ENCODE results near the gene CWC25. TPM values are rescaled to one million over a fixed set of nuclear protein-coding genes. Genes with fewer than 3 reads are reported as not detected.
A peak's percentile ranks its signal among the peaks of the same experiment; 100 is the strongest.

CWC25 gene
- total RNA-seq (10 to 100 TPM; 21.2 TPM), polyA plus RNA-seq (10 to 100 TPM; 20.1 to 21.4 TPM)
- long read RNA-seq, donor 1, partial matches to known transcripts = 0 of 4 reads
- long read RNA-seq, donor 1, other reads (novel, unspliced or antisense) = 0 of 4 reads
- long read RNA-seq, donor 2, partial matches to known transcripts = 0 of 1 reads
- long read RNA-seq, donor 2, other reads (novel, unspliced or antisense) = 0 of 1 reads
- long read RNA-seq, donor 3, partial matches to known transcripts = 0 of 1 reads
- long read RNA-seq, donor 3, other reads (novel, unspliced or antisense) = 0 of 1 reads
- long read RNA-seq, donor 4, partial matches to known transcripts = 0 of 2 reads
- long read RNA-seq, donor 4, other reads (novel, unspliced or antisense) = 0 of 2 reads
- long read RNA-seq, donor 5, transcript CWC25-201 (2 exons, 581 nt) = major isoform, 5 of 12 reads
- long read RNA-seq, donor 5, partial matches to known transcripts = 6 of 12 reads
- long read RNA-seq, donor 5, other reads (novel, unspliced or antisense) = 0 of 12 reads

GRCh38 chr17:38824899-38825761, at the start of gene CWC25:
Gene CWC25 (minus strand): TSS chr17:38825321. CDS start chr17:38825183, 138 bp downstream.
- TF ChIP-seq CTCF (IDR thresholded peaks at IDR 0.05; ENCODE audit: control extremely low read depth, extremely low read depth) = no peak
- WGBS, 2 donors = 1% methylated on average over 55 of the region's 55 CpGs

GRCh38 chr17:38873640-38874380, 48.7 kb upstream of the CWC25 start:
- Histone ChIP-seq H3K36me3 (ENCODE audit: control insufficient read depth in 4 of 4, insufficient read depth in 4 of 4, low read length in 4 of 4) (peaks cover 3 to 12% (median 8%) of the 10 kb centered on the region in 4 donors), H3K27me3 (ENCODE audit: control insufficient read depth in 3 of 3, insufficient read depth in 3 of 3, low read length in 2 of 3) (no peaks in the 10 kb centered on the region), H3K4me3 (no peak overlapping the region), H3K4me1 (ENCODE audit: control insufficient read depth in 5 of 5, insufficient read depth in 5 of 5, low read length in 5 of 5) (peaks cover 13 to 50% (median 43%) of the 10 kb centered on the region in 5 donors), H3K9me3 (ENCODE audit: control insufficient read depth in 4 of 4, insufficient read depth in 3 of 4, low read length in 3 of 4) (no peaks in the 10 kb centered on the region), H3K27ac (ENCODE audit: low read depth in 1 of 2, low read length in 1 of 2) (peak overlapping the region in 1 of 2 donors; percentile 2), H3K9ac (ENCODE audit: insufficient read depth in 1 of 2, low read length in 2 of 2) (peak overlapping the region in 1 of 2 donors; percentile 51)
- DNase-seq (no peak), ATAC-seq (ENCODE audit: insufficient read depth, low FRiP score) (no peak)
- WGBS, 2 donors = 51 to 71% methylated on average over 9 of the region's 9 CpGs
- no peak for TF ChIP-seq CTCF (IDR thresholded peaks at IDR 0.05; ENCODE audit: control extremely low read depth, extremely low read depth)

More at GRCh38 chr17:38824899-38825761, at the start of gene CWC25:
- peaks cover 5 to 12% (median 8%) of the 10 kb centered on the region in 4 donors for H3K36me3 ChIP-seq (ENCODE audit: control insufficient read depth in 4 of 4, insufficient read depth in 4 of 4, low read length in 4 of 4)
- peak within 1 kb of the TSS; percentile 98 to 99 for H3K27ac ChIP-seq (ENCODE audit: low read depth in 1 of 2, low read length in 1 of 2)
- no peaks in the 10 kb centered on the region for H3K9me3 ChIP-seq (ENCODE audit: control insufficient read depth in 4 of 4, insufficient read depth in 3 of 4, low read length in 3 of 4)
- ATAC-seq (ENCODE audit: insufficient read depth, low FRiP score) (peak; percentile 81), DNase-seq (peak; percentile 97 to 98 (median 98))
- peak within 1 kb of the TSS; percentile 98 for H3K9ac ChIP-seq (ENCODE audit: insufficient read depth in 1 of 2, low read length in 2 of 2)
- peaks cover 0 to 13% (median 4%) of the 10 kb centered on the region in 5 donors for H3K4me1 ChIP-seq (ENCODE audit: control insufficient read depth in 5 of 5, insufficient read depth in 5 of 5, low read length in 5 of 5)
- peak within 1 kb of the TSS; percentile 80 for H3K4me3 ChIP-seq
- no peaks in the 10 kb centered on the region for H3K27me3 ChIP-seq (ENCODE audit: control insufficient read depth in 3 of 3, insufficient read depth in 3 of 3, low read length in 2 of 3)

- Histone ChIP-seq H3K27me3 (ENCODE audit: control insufficient read depth in 3 of 3, insufficient read depth in 3 of 3, low read length in 2 of 3) (no peaks in the 10 kb centered on the region), H3K9me3 (ENCODE audit: control insufficient read depth in 4 of 4, insufficient read depth in 3 of 4, low read length in 3 of 4) (no peaks in the 10 kb centered on the region), H3K4me3 (no peak overlapping the region), H3K4me1 (ENCODE audit: control insufficient read depth in 5 of 5, insufficient read depth in 5 of 5, low read length in 5 of 5) (peaks cover 17 to 60% (median 43%) of the 10 kb centered on the region in 5 donors), H3K9ac (ENCODE audit: insufficient read depth in 1 of 2, low read length in 2 of 2) (peak overlapping the region in 1 of 2 donors; percentile 90), H3K36me3 (ENCODE audit: control insufficient read depth in 4 of 4, insufficient read depth in 4 of 4, low read length in 4 of 4) (peaks cover 0 to 8% (median 1%) of the 10 kb centered on the region in 4 donors), H3K27ac (ENCODE audit: low read depth in 1 of 2, low read length in 1 of 2) (peak overlapping the region in 1 of 2 donors; percentile 74)
- DNase-seq (peak in 2 of 3 donors; percentile 18 to 42), ATAC-seq (ENCODE audit: insufficient read depth, low FRiP score) (no peak)
- TF ChIP-seq CTCF (IDR thresholded peaks at IDR 0.05; ENCODE audit: control extremely low read depth, extremely low read depth) = no peak
- WGBS, 2 donors = 49 to 67% methylated on average over 9 of the region's 9 CpGs
Measured at GRCh38 chr17:38872671-38873385, 47.7 kb upstream of the CWC25 start.
